GDM1 (cell line): ENCODE results near the gene PDLIM3.

Experiments used
- DNase-seq: peaks from one replicate; lab custom pipeline; 2025; lab: John Stamatoyannopoulos, UW

The PDLIM3 gene

GRCh38 chr4:185470501-185471195 is 64.7 kb downstream of the PDLIM3 start:
- DNase-seq = no peak

- no peak for DNase-seq
These were observed 65.6 kb downstream of the PDLIM3 start for GRCh38 chr4:185469580-185470154.

- no peak for DNase-seq
These were observed 66.3 kb downstream of the PDLIM3 start for GRCh38 chr4:185468999-185469398.

GRCh38 chr4:185467991-185468390 is 67.3 kb downstream of the PDLIM3 start:
- no peak for DNase-seq

GRCh38 chr4:185467101-185467500 is 68.2 kb downstream of the PDLIM3 start:
- no peak for DNase-seq

- no peak for DNase-seq
These were observed 69.6 kb downstream of the PDLIM3 start for GRCh38 chr4:185465707-185466106.

- DNase-seq = no peak
These were observed 70.4 kb downstream of the PDLIM3 start for GRCh38 chr4:185464887-185465286.

- no peak for DNase-seq
These were observed 71.1 kb downstream of the PDLIM3 start for GRCh38 chr4:185464183-185464582.

GRCh38 chr4:185463541-185463940 is 71.8 kb downstream of the PDLIM3 start:
- DNase-seq = no peak

GRCh38 chr4:185461565-185461964 is 73.7 kb downstream of the PDLIM3 start:
- DNase-seq = no peak

GRCh38 chr4:185457136-185457535 is 78.2 kb downstream of the PDLIM3 start:
- DNase-seq = no peak

GRCh38 chr4:185456131-185456530 is 79.2 kb downstream of the PDLIM3 start:
- DNase-seq = no peak
